ENCODE results near the gene MCM6.
"Not testable (repeated sequence)": the region's sequence is repeated elsewhere in the genome, so short reads cannot be mapped to it uniquely, and the experiment has no call there.

MCM6 gene

GRCh38 chr2:135876066-135876711 lies at the start of gene MCM6:
Gene MCM6, minus strand, starts transcription at chr2:135876443. Its CDS starts 78 bp downstream, at chr2:135876365.
- peak; percentile 99 for DNase-seq

GRCh38 chr2:135925571-135925970 lies 49.3 kb upstream of the MCM6 start:
- DNase-seq, result no peak

- DNase-seq, result no peak
These were observed 40.0 kb upstream of the MCM6 start for GRCh38 chr2:135916207-135916606.

DNA sequence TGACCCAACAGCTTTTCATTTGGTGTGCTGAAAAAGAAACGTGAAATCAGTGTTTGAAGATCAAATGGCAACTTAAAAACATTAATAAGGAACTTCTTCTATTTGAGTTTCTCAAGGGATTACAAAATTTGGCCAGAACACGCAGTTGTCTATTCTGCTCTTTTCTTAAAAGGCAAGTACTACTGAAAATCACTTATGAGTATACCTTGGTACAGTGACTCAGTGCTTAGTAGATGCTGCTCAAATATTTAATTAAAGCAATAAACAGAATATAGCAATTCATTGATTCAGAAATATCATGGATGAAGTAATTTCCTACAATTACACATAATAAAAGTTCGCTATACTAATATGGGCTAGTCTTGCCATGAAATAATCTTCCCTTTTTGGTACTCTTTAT lies 38.2 kb upstream of the MCM6 start:
- no peak for DNase-seq

- no peak for DNase-seq
These were observed 37.6 kb upstream of the MCM6 start for GRCh38 chr2:135913727-135914365.

DNA sequence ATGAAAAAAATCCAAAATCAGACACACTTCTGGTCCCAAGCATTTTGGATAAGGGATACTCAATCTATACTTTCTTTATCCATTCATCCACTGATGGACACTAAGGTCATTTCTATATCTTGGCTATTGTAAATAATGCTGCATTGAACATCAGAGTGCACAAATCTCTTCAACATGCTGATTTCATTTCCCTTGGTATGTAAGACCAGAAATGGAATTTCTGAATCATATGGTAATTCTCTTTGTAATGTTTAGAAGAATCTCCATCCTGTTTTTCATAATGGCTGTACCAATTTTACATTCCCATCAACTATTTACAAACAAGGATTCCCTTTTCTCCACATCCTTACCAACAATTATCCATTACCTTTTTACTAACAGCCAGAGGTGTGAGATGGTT lies 33.7 kb upstream of the MCM6 start:
- no peak for DNase-seq

DNA sequence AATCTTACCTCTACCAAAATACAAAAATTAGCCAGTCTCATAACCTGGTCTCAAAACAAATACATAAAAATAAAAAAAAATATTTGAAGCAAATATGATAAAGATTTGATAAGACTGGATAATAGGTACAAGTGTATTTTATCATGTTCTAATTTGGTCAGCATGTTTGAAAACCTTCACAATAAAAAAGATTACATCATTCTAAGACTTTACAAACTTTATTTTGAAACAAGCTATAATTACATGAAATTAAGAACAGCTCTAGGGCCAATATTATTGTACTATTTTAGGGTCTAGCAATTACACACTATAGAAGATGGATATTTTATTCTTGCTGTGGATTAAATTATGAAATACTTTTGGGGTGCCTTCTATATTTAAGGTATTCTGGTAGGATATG lies 29.4 kb upstream of the MCM6 start:
- DNase-seq, result no peak

GRCh38 chr2:135904341-135904989 lies 28.2 kb upstream of the MCM6 start:
- no peak for DNase-seq

GRCh38 chr2:135903650-135904049 lies 27.4 kb upstream of the MCM6 start:
- DNase-seq, result no peak

- DNase-seq, result no peak
These were observed 23.3 kb upstream of the MCM6 start for GRCh38 chr2:135899567-135899966.

DNA sequence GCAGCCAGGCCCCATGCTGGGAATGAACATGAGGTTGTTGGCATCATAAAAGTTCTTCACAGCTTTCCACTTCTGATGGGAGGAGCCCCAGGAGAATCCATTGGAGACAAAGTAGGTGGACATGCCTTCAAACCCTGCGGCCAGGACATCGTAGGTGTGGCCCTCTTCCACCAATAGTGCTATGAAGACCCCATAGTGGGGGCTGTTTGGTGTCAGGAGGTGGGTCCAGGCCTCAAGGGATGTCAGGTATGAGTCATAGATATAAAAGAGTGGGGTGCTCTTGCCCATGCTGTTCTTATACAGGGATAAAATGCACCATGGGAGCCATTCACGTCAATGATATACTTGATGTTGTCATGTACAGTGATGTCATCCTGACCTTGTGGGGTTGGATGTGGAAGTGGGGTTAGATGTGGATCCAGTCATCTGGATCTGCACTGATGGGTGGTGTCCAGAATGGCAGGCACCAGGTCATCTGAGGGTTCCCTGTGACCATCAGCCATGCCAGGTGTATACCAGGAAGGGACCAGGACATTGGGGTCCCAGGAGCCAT lies 22.1 kb upstream of the MCM6 start:
- DNase-seq, result no peak

- no peak for DNase-seq
These were observed 18.7 kb upstream of the MCM6 start for GRCh38 chr2:135894930-135895329.

DNA sequence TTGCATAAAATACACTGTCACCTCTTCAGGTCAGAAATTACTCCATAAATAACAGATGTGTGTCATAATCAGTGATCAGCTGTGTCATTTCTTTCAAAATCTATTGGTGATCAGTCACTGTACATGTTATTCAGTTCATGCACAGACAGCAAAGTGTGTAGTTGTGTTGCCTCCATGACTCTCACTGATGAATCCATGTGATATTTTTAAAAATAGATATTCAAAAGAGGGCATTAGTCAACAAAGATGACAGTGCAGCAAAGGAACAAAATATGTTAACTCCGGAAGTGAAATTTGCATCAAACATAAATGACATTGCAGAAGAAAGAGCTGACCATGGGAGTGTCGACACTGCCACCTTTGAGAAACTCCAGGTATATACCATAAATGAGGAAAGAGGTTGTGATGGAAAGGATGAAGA lies 17.1 kb upstream of the MCM6 start:
- no peak for DNase-seq

DNA sequence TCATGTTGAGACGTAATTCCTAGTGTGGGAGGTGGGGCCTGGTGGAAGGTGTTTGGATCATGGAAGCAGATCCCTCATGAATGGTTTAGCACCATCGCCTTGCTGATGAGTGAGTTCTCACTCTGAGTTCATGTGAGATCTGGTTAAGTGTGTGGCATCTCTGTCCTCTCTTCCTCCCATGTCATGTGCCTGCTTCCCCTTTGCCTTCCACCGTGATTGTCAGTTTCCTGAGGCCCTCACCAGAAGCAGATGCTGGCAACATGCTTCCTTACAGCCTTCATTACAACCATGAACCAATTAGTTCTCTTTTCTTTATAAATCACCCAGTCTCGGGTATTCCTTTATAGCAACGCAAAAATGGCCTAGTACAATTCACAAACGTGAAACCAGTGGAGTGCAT lies 14.6 kb upstream of the MCM6 start:
- DNase-seq, result no peak

DNA sequence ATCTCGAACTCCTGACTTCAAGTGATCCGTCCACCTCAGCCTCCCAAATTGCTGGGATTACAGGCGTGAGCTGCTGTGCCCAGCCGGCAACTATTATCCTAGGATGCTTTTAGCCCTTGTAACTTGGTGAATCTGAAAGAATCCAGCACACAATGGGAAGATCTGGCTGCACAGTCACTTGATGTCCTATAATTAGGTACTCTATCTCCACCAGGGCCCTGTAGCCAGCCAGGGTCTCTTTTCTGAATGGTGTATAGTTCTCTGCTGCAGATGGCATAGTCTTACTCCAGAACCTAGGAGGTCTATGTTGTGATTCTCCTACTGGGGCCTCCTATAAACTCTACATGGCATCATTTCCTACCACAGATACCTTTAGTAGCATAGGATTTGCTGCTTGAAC lies 13.9 kb upstream of the MCM6 start:
- DNase-seq, result no peak

DNA sequence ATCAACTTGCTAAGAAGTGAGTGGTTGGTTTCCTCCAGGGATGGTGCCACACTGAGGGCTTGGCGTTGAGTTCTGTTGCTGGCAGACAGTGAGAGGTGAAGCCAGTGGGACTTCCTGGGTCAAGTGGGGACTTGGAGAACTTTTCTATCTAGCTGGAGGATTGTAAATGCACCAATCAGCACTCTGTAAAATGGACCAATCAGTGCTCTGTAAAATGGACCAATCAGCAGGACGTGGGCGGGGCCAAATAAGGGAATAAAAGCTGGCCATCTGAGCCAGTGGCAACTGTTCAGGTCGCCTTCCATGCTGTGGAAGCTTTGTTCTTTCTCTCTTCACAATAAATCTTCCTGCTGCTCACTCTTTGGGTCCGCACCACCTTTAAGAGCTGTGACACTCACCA lies 12.3 kb upstream of the MCM6 start:
- DNase-seq, result not testable (repeated sequence)

GRCh38 chr2:135885709-135886108 lies 9.5 kb upstream of the MCM6 start:
- no peak for DNase-seq

DNA sequence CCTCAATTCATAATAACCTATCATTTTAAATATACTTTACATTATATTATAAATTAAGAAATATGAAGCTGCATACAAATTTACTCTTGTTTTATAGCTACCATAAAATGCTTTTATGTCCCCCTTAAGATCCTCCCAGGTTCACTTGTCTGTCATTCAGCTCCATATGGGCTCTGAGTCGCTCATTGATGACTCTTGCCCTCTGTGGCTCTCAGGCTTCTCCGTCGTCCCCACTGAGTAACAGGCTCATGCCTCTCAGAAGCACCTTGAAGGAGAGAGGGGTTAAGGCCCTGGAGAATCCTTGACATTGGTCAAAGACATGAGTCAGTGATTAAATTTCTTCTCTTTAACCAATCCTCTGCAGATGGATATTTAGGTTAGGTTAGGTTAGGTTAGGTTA lies 6.2 kb upstream of the MCM6 start:
- DNase-seq, result no peak

DNA sequence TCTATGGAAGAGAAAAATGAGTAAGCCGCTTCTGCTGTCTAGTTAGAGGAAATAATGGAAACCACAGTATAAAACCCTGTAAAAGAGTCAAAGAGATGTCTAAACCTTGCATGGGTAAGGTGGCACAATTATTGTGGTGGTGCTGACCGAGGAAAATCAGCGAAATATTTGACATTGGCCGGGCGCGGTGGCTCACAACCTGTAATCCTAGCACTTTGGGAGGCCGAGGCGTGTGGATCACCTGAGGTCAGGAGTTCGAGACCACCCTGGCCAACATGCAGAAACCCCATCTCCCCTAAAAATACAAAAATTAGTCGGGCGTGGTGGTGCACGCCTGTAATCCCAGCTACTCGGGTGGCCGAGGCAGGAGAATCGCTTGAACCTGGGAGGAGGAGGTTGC lies 527 bp upstream of the MCM6 start:
- not testable (repeated sequence) for DNase-seq

DNA sequence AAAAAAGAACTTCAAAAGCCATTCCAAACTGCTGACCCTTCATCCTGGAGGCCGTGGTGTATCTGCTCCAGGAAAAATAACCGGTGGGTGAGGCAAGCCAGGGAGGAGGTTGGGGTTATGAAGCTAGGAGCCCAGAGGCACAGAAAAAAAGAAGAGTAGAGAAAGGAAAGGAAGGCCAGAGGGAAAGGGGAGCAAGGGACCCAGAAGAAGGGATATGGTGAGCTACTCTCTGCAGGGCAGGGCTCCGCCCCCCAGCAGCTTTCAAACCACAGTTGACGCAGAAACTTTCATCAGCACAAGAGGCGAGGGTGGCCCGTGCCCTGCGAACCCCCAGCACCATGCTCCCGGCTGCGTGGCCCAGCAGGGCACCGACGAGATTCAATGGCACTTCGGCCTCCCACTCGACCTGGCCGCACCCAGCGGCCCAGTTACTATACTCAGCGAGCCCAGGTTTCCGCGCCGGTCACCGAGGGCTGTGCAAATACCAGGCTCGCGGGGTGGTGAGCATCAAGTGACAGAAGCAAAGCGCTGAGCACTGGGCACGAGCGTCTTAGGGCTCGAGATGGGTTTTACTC lies 665 bp downstream of the MCM6 start:
- DNase-seq, result no peak

- DNase-seq, result no peak
These were observed 1.4 kb downstream of the MCM6 start for GRCh38 chr2:135874777-135875365.

DNA sequence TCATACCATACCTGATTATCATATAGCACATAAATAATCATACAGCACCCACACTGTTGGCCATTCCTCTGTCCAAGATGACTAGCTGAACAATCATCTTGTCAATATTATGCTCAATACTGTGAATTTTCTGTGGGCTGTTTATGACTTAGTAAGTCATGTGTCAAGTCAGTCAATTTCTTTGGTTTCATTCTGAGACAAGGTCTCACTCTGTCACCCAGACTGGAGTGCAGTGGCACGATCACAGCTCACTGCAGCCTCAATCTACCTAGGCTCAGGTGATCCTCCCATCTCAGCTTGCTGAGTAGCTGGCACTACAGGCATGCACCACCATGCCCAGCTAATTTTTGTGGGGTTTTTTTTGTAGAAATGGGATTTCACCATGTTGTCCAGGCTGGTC lies 5.7 kb downstream of the MCM6 start:
- no peak for DNase-seq

- DNase-seq, result no peak
These were observed 13.0 kb downstream of the MCM6 start for GRCh38 chr2:135863233-135863632.

Data from right forelimb (tissue), 1 donor.